T-cell (primary cell): ENCODE results near the gene ANAPC4. TPM values are rescaled to one million over a fixed set of nuclear protein-coding genes. Genes with fewer than 3 reads are reported as not detected.
"Not testable (repeated sequence)": the region's sequence is repeated elsewhere in the genome, so short reads cannot be mapped to it uniquely, and the experiment has no call there.

Experiments used
- ATAC-seq, 4 experiments: fragments of 200-7000 bp in 3 of 4; fragments of 150-1000 bp in 1 of 4; cut with Tn5 transposase; replicated peaks in 1 of 4; 1 replicate in 3 of 4; 2 replicates in 1 of 4; pipeline ENCODE4 v1.10.0; 2021; ENCODE audit warnings: moderate library complexity in 3 of 4, mild to moderate bottlenecking in 2 of 4, moderate number of reproducible peaks in 1 of 4
- CTCF ChIA-PET, 2 donors: fragments of 300-600 bp; sonication (Branson Sonifier 250); formaldehyde crosslinking; loops; one replicate each; lab custom pipeline; 2022; ENCODE audit warnings: antibody characterized with exemption in 2 of 2; lab: Charles Lee
- POLR2A ChIA-PET, 2 donors: fragments of 300-600 bp; sonication (Branson Sonifier 250); formaldehyde crosslinking; loops; one replicate each; lab custom pipeline; 2022; ENCODE audit warnings: antibody characterized with exemption in 2 of 2; lab: Charles Lee
- DNase-seq, 35 experiments: peaks; one replicate each; pipeline versions ENCODE4 v3.0.0 to v3.0.0-alpha.2; 2013 to 2023
- H3K27ac ChIP-seq: one replicate; pipeline ENCODE4 v1.5.1; 2013; ENCODE audit warnings: low read length
- H3K27me3 ChIP-seq, 2 experiments: replicated peaks in 1 of 2; 1 replicate in 1 of 2; 2 replicates in 1 of 2; pipeline versions ENCODE4 v1.6.1 to v1.7.0; 2013; ENCODE audit warnings: low read length in 1 of 2, mixed read lengths in 1 of 2; ENCODE audit not compliant: control insufficient read depth in 2 of 2, insufficient read depth in 2 of 2; ENCODE audit errors: extremely low read depth in 1 of 2
- H3K36me3 ChIP-seq, 2 donors: 1 replicate in 1 of 2; 2 replicates in 1 of 2; pipeline versions ENCODE4 v1.6.1 to v1.7.0; 2013; ENCODE audit warnings: low read length in 1 of 2; ENCODE audit not compliant: control insufficient read depth in 2 of 2, insufficient read depth in 1 of 2; ENCODE audit errors: extremely low read depth in 1 of 2
- H3K4me1 ChIP-seq, 2 experiments: 1 replicate in 1 of 2; 2 replicates in 1 of 2; pipeline versions ENCODE4 v1.6.1 to v1.7.0; 2013; ENCODE audit warnings: low read length in 2 of 2, mixed read lengths in 1 of 2; ENCODE audit not compliant: insufficient read depth in 2 of 2, control insufficient read depth in 1 of 2; ENCODE audit errors: extremely low read depth in 1 of 2
- H3K4me3 ChIP-seq, 2 donors: 1 replicate in 1 of 2; 2 replicates in 1 of 2; pipeline versions ENCODE4 v1.5.1 to v1.7.0; 2013; ENCODE audit warnings: mild to moderate bottlenecking in 2 of 2, low read length in 1 of 2, moderate library complexity in 1 of 2; ENCODE audit not compliant: control insufficient read depth in 1 of 2; ENCODE audit errors: extremely low read depth in 1 of 2
- H3K9me3 ChIP-seq: 2 replicates; pipeline ENCODE4 v1.7.0; 2013
- H3K27ac Mint-ChIP-seq, 2 donors: one replicate each; pipeline ENCODE4 v1.8.0; 2020 to 2021; ENCODE audit warnings: mild to moderate bottlenecking in 2 of 2, mixed read lengths in 2 of 2
- H3K27me3 Mint-ChIP-seq, 2 donors: one replicate each; pipeline ENCODE4 v1.8.0; 2021 to 2022; ENCODE audit warnings: mixed read lengths in 2 of 2
- H3K36me3 Mint-ChIP-seq: one replicate; pipeline ENCODE4 v1.8.0; 2021; ENCODE audit warnings: mixed read lengths
- H3K4me1 Mint-ChIP-seq, 3 donors: one replicate each; pipeline ENCODE4 v1.8.0; 2020 to 2022; ENCODE audit warnings: mixed read lengths in 3 of 3, mild to moderate bottlenecking in 1 of 3
- H3K4me3 Mint-ChIP-seq, 3 donors: one replicate each; pipeline ENCODE4 v1.8.0; 2020 to 2022; ENCODE audit warnings: mild to moderate bottlenecking in 3 of 3, mixed read lengths in 3 of 3, moderate library complexity in 3 of 3
- H3K9me3 Mint-ChIP-seq, 3 donors: one replicate each; pipeline ENCODE4 v1.8.0; 2020 to 2022; ENCODE audit warnings: mixed read lengths in 3 of 3
- WGBS: methylation state at CpG from one replicate; pipeline ENCODE4 v1.1.5; 2013; ENCODE audit warnings: missing lambda C conversion rate; ENCODE audit not compliant: insufficient coverage; 5-methylcytosine and 5-hydroxymethylcytosine counted together
- total RNA-seq, 35 experiments: library from RNA in 6 of 35; stranded (reverse) in 6 of 35; fragments of 120-200 nt in 1 of 35; gene quantifications; one replicate each; pipeline versions ENCODE4 v1.2.1 to v1.2.4 and lab custom pipeline; 2013 to 2026

ANAPC4 gene
- total RNA-seq, 5 donors from 2014 or later (not counting 1 experiment from before 2014, with no cell fraction given), result 40.4 to 56.6 (median 50.5) TPM

GRCh38 chr4:25370242-25370641, 6.8 kb upstream of the ANAPC4 start:
- no CpG with 5 or more reads among the region's 2 CpGs for WGBS
- Histone ChIP-seq H3K36me3 (no peaks in the 10 kb centered on the region), H3K9me3 (no peaks in the 10 kb centered on the region), H3K4me3 (no peak overlapping the region), H3K4me1 (no peaks in the 10 kb centered on the region), H3K27me3 (no peaks in the 10 kb centered on the region), H3K27ac (no peak overlapping the region)
- no peak for DNase-seq
- H3K4me1 Mint-ChIP-seq, result peaks cover 0 to 4% (median under 1%) of the 10 kb centered on the region in 3 donors
- no peaks in the 10 kb centered on the region for H3K27me3 Mint-ChIP-seq
- no peak overlapping the region for H3K4me3 Mint-ChIP-seq
- POLR2A ChIA-PET, result no interaction called here
- peaks cover 5% of the 10 kb centered on the region for H3K36me3 Mint-ChIP-seq
- H3K9me3 Mint-ChIP-seq, result no peaks in the 10 kb centered on the region
- CTCF ChIA-PET, result no interaction called here
- no peak for ATAC-seq
- H3K27ac Mint-ChIP-seq, result no peak overlapping the region

GRCh38 chr4:25372549-25372948, 4.5 kb upstream of the ANAPC4 start:
- peaks cover 3 to 13% of the 10 kb centered on the region in 2 experiments for H3K4me1 ChIP-seq
- H3K9me3 ChIP-seq, H3K27ac Mint-ChIP-seq, H3K36me3 ChIP-seq, H3K27ac ChIP-seq, H3K9me3 Mint-ChIP-seq, H3K27me3 ChIP-seq, DNase-seq, H3K4me3 ChIP-seq, POLR2A ChIA-PET, CTCF ChIA-PET, ATAC-seq, H3K27me3 Mint-ChIP-seq, H3K36me3 Mint-ChIP-seq, H3K4me3 Mint-ChIP-seq: not testable (repeated sequence)
- H3K4me1 Mint-ChIP-seq, result peaks cover 3 to 16% (median 9%) of the 10 kb centered on the region in 3 donors
- 82% methylated on average over 4 of the region's 9 CpGs for WGBS

GRCh38 chr4:25377572-25378436, 741 bp downstream of the ANAPC4 start:
- CTCF ChIA-PET, result interaction anchor here (0.6 to 2.3 kb wide), 6 partner anchors 9 to 65 kb away, joined by 3 to 9 read pairs (median 4); partner anchors contain the start of gene ZCCHC4 (in 2 of the 2)
- POLR2A ChIA-PET, result no interaction called here
- Mint-ChIP-seq H3K27me3 (no peaks in the 10 kb centered on the region), H3K9me3 (no peaks in the 10 kb centered on the region), H3K4me1 (peaks cover 3 to 16% (median 13%) of the 10 kb centered on the region in 3 donors), H3K36me3 (peaks cover 10% of the 10 kb centered on the region), H3K4me3 (no peak overlapping the region), H3K27ac (peak overlapping the region; percentile 66 to 87)
- Histone ChIP-seq H3K27me3 (no peaks in the 10 kb centered on the region), H3K36me3 (peaks cover 0 to 13% of the 10 kb centered on the region in 2 donors), H3K4me3 (peak overlapping the region; percentile 97 to 99), H3K9me3 (no peaks in the 10 kb centered on the region), H3K4me1 (peaks cover 11 to 33% of the 10 kb centered on the region in 2 experiments), H3K27ac (peak overlapping the region; percentile 43)
- peak in 3 of 4 experiments; percentile 0 to 4 (median 1) for ATAC-seq
- DNase-seq, result peak in 2 of 35 experiments; percentile 2 to 27
- 27% methylated on average over 6 of the region's 18 CpGs for WGBS

- H3K36me3 Mint-ChIP-seq, result peaks cover 15% of the 10 kb centered on the region
- no peak overlapping the region for H3K4me3 Mint-ChIP-seq
- WGBS, result 77% methylated on average over 6 of the region's 6 CpGs
- Histone ChIP-seq H3K27ac (no peak overlapping the region), H3K9me3 (no peaks in the 10 kb centered on the region), H3K4me3 (peak overlapping the region in 1 of 2 donors; percentile 99), H3K4me1 (peaks cover 11 to 33% of the 10 kb centered on the region in 2 experiments), H3K27me3 (no peaks in the 10 kb centered on the region), H3K36me3 (peaks cover 0 to 14% of the 10 kb centered on the region in 2 donors)
- CTCF ChIA-PET, result interaction anchor here in 1 of 2 donors (0.7 to 2.3 kb wide), 3 partner anchors 13 to 66 kb away, joined by 4 to 9 read pairs (median 7); partner anchors contain the start of gene ZCCHC4
- no peak overlapping the region for H3K27ac Mint-ChIP-seq
- no peaks in the 10 kb centered on the region for H3K9me3 Mint-ChIP-seq
- no peak for DNase-seq
- ATAC-seq, result no peak
- POLR2A ChIA-PET, result no interaction called here
- H3K27me3 Mint-ChIP-seq, result no peaks in the 10 kb centered on the region
- peaks cover 3 to 16% (median 13%) of the 10 kb centered on the region in 3 donors for H3K4me1 Mint-ChIP-seq
Observed at GRCh38 chr4:25378437-25378743, 1.3 kb downstream of the ANAPC4 start.

GRCh38 chr4:25379591-25379990, 2.5 kb downstream of the ANAPC4 start:
- ATAC-seq, result no peak
- no peak overlapping the region for H3K4me3 ChIP-seq

GRCh38 chr4:25383647-25384046, 6.6 kb downstream of the ANAPC4 start:
- Histone ChIP-seq H3K27ac (no peak overlapping the region), H3K4me3 (no peak overlapping the region), H3K27me3 (no peaks in the 10 kb centered on the region), H3K36me3 (peaks cover 0 to 41% of the 10 kb centered on the region in 2 donors), H3K4me1 (peaks cover 2 to 9% of the 10 kb centered on the region in 2 experiments), H3K9me3 (no peaks in the 10 kb centered on the region)
- DNase-seq (no peak), ATAC-seq (no peak)
- WGBS, result no CpG with 5 or more reads among the region's 2 CpGs
- CTCF ChIA-PET, result no interaction called here
- Mint-ChIP-seq H3K27ac (no peak overlapping the region), H3K27me3 (no peaks in the 10 kb centered on the region), H3K4me3 (no peak overlapping the region), H3K36me3 (peaks cover 49% of the 10 kb centered on the region), H3K9me3 (no peaks in the 10 kb centered on the region), H3K4me1 (peaks cover 0 to 4% (median 3%) of the 10 kb centered on the region in 3 donors)
- POLR2A ChIA-PET, result no interaction called here

More at GRCh38 chr4:25379591-25379990, 2.5 kb downstream of the ANAPC4 start:
- 100% methylated on average over 2 of the region's 2 CpGs for WGBS
- Mint-ChIP-seq H3K9me3 (no peaks in the 10 kb centered on the region), H3K4me3 (no peak overlapping the region), H3K36me3 (peaks cover 22% of the 10 kb centered on the region), H3K27me3 (no peaks in the 10 kb centered on the region), H3K4me1 (peaks cover 3 to 20% (median 13%) of the 10 kb centered on the region in 3 donors), H3K27ac (no peak overlapping the region)
- POLR2A ChIA-PET, result no interaction called here
- CTCF ChIA-PET, result interaction anchor here in 1 of 2 donors (1.0 to 2.3 kb wide), 3 partner anchors 13 to 67 kb away, joined by 3 to 9 read pairs (median 7); partner anchors contain the start of gene ZCCHC4
- no peak for DNase-seq
- no peaks in the 10 kb centered on the region for H3K27me3 ChIP-seq
- no peak overlapping the region for H3K27ac ChIP-seq
- H3K36me3 ChIP-seq, result peaks cover 0 to 26% of the 10 kb centered on the region in 2 donors
- H3K9me3 ChIP-seq, result no peaks in the 10 kb centered on the region
- peaks cover 11 to 33% of the 10 kb centered on the region in 2 experiments for H3K4me1 ChIP-seq
